HCT116 (cell line): ENCODE data around the gene DAAM1. TPM values are rescaled to one million over a fixed set of nuclear protein-coding genes. Genes with fewer than 3 reads are reported as not detected.

Experiments
- ATAC-seq: fragments of 200-7000 bp; cut with Tn5 transposase; 2 replicates; pipeline ENCODE4 v1.9.1; 2020; ENCODE audit warnings: mild to moderate bottlenecking, moderate library complexity
- BruUV-seq: library from RNA; stranded (reverse); fragments of 400-500 nt; replicated peaks from 2 replicates; lab custom pipeline; 2021; lab: Mats Ljungman, UMichigan
- CTCF ChIA-PET: fragments of 300-600 bp; sonication (Branson Sonifier 250); formaldehyde crosslinking; loops from one replicate; lab custom pipeline; 2021; ENCODE audit warnings: antibody characterized with exemption; lab: Charles Lee
- POLR2A ChIA-PET: fragments of 300-600, 350-600 bp; sonication (Branson Sonifier 250); formaldehyde crosslinking; loops from one replicate; lab custom pipeline; 2021; ENCODE audit warnings: antibody characterized with exemption; lab: Charles Lee
- RAD21 ChIA-PET, 2 experiments: fragments of 300-600 bp; sonication (Branson Sonifier 250); formaldehyde crosslinking; loops; one replicate each; lab custom pipeline; 2023; ENCODE audit warnings: low total read pairs in 2 of 2; ENCODE audit not compliant: uncharacterized antibody in 2 of 2, unreplicated experiment in 2 of 2, low non-redundant PET in 1 of 2; lab: Charles Lee
- DNase-seq: peaks from one replicate; pipeline ENCODE4 v3.0.0-alpha.2; 2010; ENCODE audit warnings: low read depth, low spot score
- H2AFZ ChIP-seq: fragments of 200-600 bp; shearing (Covaris generic), sonication (generic); 2 replicates; pipeline ENCODE4 v1.6.1; 2017; ENCODE audit warnings: low read depth, mixed run types, mixed read lengths, antibody characterized with exemption, low read length; ENCODE audit not compliant: poor library complexity, severe bottlenecking
- H3K27ac ChIP-seq: 2 replicates; pipeline ENCODE4 v1.5.1; 2012; ENCODE audit warnings: low read depth, low read length
- H3K27me3 ChIP-seq: fragments of 200-600 bp; sonication (generic); 2 replicates; pipeline ENCODE4 v1.6.1; 2016; ENCODE audit warnings: mixed run types, low read length, mixed read lengths; ENCODE audit not compliant: insufficient read depth
- H3K36me3 ChIP-seq, 2 experiments: fragments of 200-500 bp in 1 of 2; fragments of 200-600 bp in 1 of 2; sonication (Bioruptor generic) in 1 of 2; sonication (generic) in 1 of 2; 2 replicates each; pipeline versions ENCODE4 v1.5.1 to v1.6.1; 2014 to 2016; ENCODE audit warnings: low read length in 2 of 2, inconsistent platforms in 1 of 2, mixed read lengths in 1 of 2, mixed run types in 1 of 2; ENCODE audit not compliant: insufficient read depth in 2 of 2, control insufficient read depth in 1 of 2
- H3K4me1 ChIP-seq, 2 experiments: fragments of 200-600 bp in 1 of 2; sonication (generic) in 1 of 2; 2 replicates each; pipeline versions ENCODE4 v1.5.1 to v1.6.1; 2012 to 2017; ENCODE audit warnings: low read length in 2 of 2, inconsistent platforms in 1 of 2, mild to moderate bottlenecking in 1 of 2, mixed read lengths in 1 of 2, mixed run types in 1 of 2, moderate library complexity in 1 of 2; ENCODE audit not compliant: insufficient read depth in 2 of 2, control insufficient read depth in 1 of 2
- H3K4me2 ChIP-seq: fragments of 200-600 bp; sonication (generic); 2 replicates; pipeline ENCODE4 v1.6.1; 2017; ENCODE audit warnings: mixed run types, low read length, mixed read lengths
- H3K4me3 ChIP-seq, 2 experiments: fragments of 200-600 bp in 1 of 2; sonication (generic) in 1 of 2; replicated peaks in 1 of 2; 2 replicates each; pipeline ENCODE4 v1.5.1; 2011 to 2016; ENCODE audit warnings: low read length in 2 of 2, control low read depth in 1 of 2, low read depth in 1 of 2, mild to moderate bottlenecking in 1 of 2, mixed read lengths in 1 of 2, mixed run types in 1 of 2
- H3K79me2 ChIP-seq: fragments of 200-600 bp; sonication (generic); 2 replicates; pipeline ENCODE4 v1.6.1; 2017; ENCODE audit warnings: mild to moderate bottlenecking, mixed run types, low read length, moderate library complexity, mixed read lengths; ENCODE audit not compliant: insufficient read depth
- H3K9ac ChIP-seq: fragments of 200-600 bp; sonication (generic); 2 replicates; pipeline ENCODE4 v1.6.1; 2016; ENCODE audit warnings: low read length, mixed read lengths
- H3K9me2 ChIP-seq: fragments of 200-600 bp; sonication (generic), shearing (Covaris generic); 2 replicates; pipeline ENCODE4 v1.6.1; 2017; ENCODE audit warnings: mixed run types, mild to moderate bottlenecking, moderate library complexity; ENCODE audit not compliant: insufficient read depth
- H3K9me3 ChIP-seq, 2 experiments: fragments of 200-500 bp in 1 of 2; fragments of 200-600 bp in 1 of 2; sonication (Bioruptor generic) in 1 of 2; sonication (generic) in 1 of 2; 2 replicates each; pipeline ENCODE4 v1.6.1; 2014 to 2017; ENCODE audit warnings: low read length in 2 of 2, mixed read lengths in 2 of 2, inconsistent platforms in 1 of 2, low read depth in 1 of 2, mild to moderate bottlenecking in 1 of 2, mixed run types in 1 of 2, moderate library complexity in 1 of 2; ENCODE audit not compliant: control insufficient read depth in 1 of 2, insufficient read depth in 1 of 2
- H4K20me1 ChIP-seq: fragments of 200-600 bp; sonication (generic), shearing (Covaris generic); 2 replicates; pipeline ENCODE4 v1.6.1; 2017; ENCODE audit warnings: mixed run types, mild to moderate bottlenecking, moderate library complexity; ENCODE audit not compliant: insufficient read depth
- ATF3 ChIP-seq: IDR thresholded peaks from 2 replicates; pipeline ENCODE4 v1.6.1; 2012
- CBX3 ChIP-seq: IDR thresholded peaks from 2 replicates; pipeline ENCODE4 v1.6.1; 2012; ENCODE audit warnings: low read depth
- CEBPB ChIP-seq: IDR thresholded peaks from 2 replicates; pipeline ENCODE4 v1.6.1; 2012; ENCODE audit warnings: low read depth
- CTCF ChIP-seq, 3 experiments: fragments of 200-600 bp in 1 of 3; sonication (generic) in 1 of 3; IDR thresholded peaks in 2 of 3; conservative IDR thresholded peaks in 1 of 3; 2 replicates each; pipeline ENCODE4 v1.5.1; 2012 to 2017; ENCODE audit warnings: low read depth in 2 of 3, low read length in 2 of 3, antibody characterized with exemption in 1 of 3, borderline replicate concordance in 1 of 3, control low read depth in 1 of 3, mild to moderate bottlenecking in 1 of 3, mixed read lengths in 1 of 3, mixed run types in 1 of 3, moderate library complexity in 1 of 3; ENCODE audit not compliant: insufficient read depth in 1 of 3
- EGR1 ChIP-seq: IDR thresholded peaks from 2 replicates; pipeline ENCODE4 v1.6.1; 2012; ENCODE audit warnings: low read depth
- FOSL1 ChIP-seq: IDR thresholded peaks from 2 replicates; pipeline ENCODE4 v1.6.1; 2012; ENCODE audit warnings: low read depth
- JUND ChIP-seq: IDR thresholded peaks from 2 replicates; pipeline ENCODE4 v1.6.1; 2012
- MAX ChIP-seq: IDR thresholded peaks from 2 replicates; pipeline ENCODE4 v1.6.1; 2012
- POLR2AphosphoS5 ChIP-seq: IDR thresholded peaks from 2 replicates; pipeline ENCODE4 v1.6.1; 2011; ENCODE audit warnings: mild to moderate bottlenecking, low read depth, low read length, moderate library complexity
- SIN3A ChIP-seq: IDR thresholded peaks from 2 replicates; pipeline ENCODE4 v1.6.1; 2012; ENCODE audit warnings: low read depth
- SRF ChIP-seq: IDR thresholded peaks from 2 replicates; pipeline ENCODE4 v1.6.1; 2012; ENCODE audit warnings: low read depth
- YY1 ChIP-seq: IDR thresholded peaks from 2 replicates; pipeline ENCODE4 v1.6.1; 2011; ENCODE audit warnings: low read length, low read depth, moderate library complexity, mild to moderate bottlenecking; ENCODE audit not compliant: insufficient replicate concordance; ENCODE audit errors: extremely low read depth
- intact Hi-C: fragments of 100-400 bp; cut with micrococcal nuclease; formaldehyde crosslinking; loops from 2 replicates; pipeline ENCODE4 v1.10.0; 2022
- total RNA-seq: library from RNA; stranded (reverse); gene quantifications from one replicate; pipeline ENCODE4 v1.2.1, GENCODE V29; 2021; ENCODE audit not compliant: unreplicated experiment

Gene DAAM1
- total RNA-seq, 1 experiment from 2014 or later: 10.7 TPM

DNA sequence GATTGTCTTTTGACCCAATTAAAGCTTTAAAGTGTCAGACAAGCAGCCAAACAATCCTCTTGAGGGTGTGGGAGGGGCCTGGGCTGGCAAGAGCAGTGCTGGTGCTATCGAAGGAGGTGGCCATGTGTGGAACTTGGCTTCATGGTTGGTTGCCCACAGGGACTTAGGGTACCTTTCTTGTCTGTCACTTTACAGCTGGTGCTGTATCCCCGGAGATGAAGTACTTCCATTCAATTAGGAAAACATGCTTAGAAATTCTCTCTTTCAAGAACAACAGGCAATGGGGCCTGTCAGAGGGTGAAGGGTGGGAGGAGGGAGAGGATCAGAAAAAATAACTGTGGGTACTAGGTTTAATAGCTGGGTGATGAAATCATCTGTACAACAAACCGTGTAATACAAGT lies 86.5 kb downstream of the DAAM1 start:
- CTCF ChIA-PET: interaction anchor here (0.7 kb wide), 1 partner anchor 210 kb away, joined by 3 read pairs; the partner anchor contains the start of gene JKAMP

More for the DNA sequence above, 86.5 kb downstream of the DAAM1 start:
- RAD21 ChIA-PET: no interaction called here
- ATAC-seq: peak; percentile 53
- no peaks in the 10 kb centered on the region for H3K27me3 ChIP-seq
- H3K79me2 ChIP-seq: no peaks in the 10 kb centered on the region
- H3K4me3 ChIP-seq: no peak overlapping the region
- H4K20me1 ChIP-seq: no peaks in the 10 kb centered on the region
- no peak for TF ChIP-seq POLR2AphosphoS5
- TF ChIP-seq CBX3: no peak
- TF ChIP-seq ATF3: no peak
- no peak for TF ChIP-seq EGR1
- no peak for TF ChIP-seq SRF
- TF ChIP-seq CEBPB: no peak
- TF ChIP-seq CTCF (IDR thresholded peaks at IDR 0.05 in 2 of 3, conservative IDR thresholded peaks at IDR 0.05 in 1 of 3; ENCODE audit: borderline replicate concordance in 1 of 3, insufficient read depth in 1 of 3, low read depth in 2 of 3, low read length in 2 of 3): no peak
- no peak for TF ChIP-seq YY1
- no peak for TF ChIP-seq SIN3A
- no peak for TF ChIP-seq FOSL1
- TF ChIP-seq MAX: no peak
- TF ChIP-seq JUND: no peak
- POLR2A ChIA-PET: no interaction called here
- DNase-seq: no peak
- no peaks in the 10 kb centered on the region for H3K36me3 ChIP-seq
- no peaks in the 10 kb centered on the region for H3K9me2 ChIP-seq
- no peaks in the 10 kb centered on the region for H3K9me3 ChIP-seq
- H2AFZ ChIP-seq: no peak overlapping the region
- H3K9ac ChIP-seq: no peak overlapping the region
- peaks cover 46 to 55% of the 10 kb centered on the region in 2 experiments for H3K4me1 ChIP-seq
- intact Hi-C loops: loop anchor here (5.0 kb wide), 2 partner anchors 87 to 88 kb away; partner anchors contain the start of gene DAAM1
- peak overlapping the region; percentile 49 for H3K4me2 ChIP-seq
- H3K27ac ChIP-seq: peak overlapping the region; percentile 64
- BruUV-seq: no TSS peak
